SHP77 (cell line): ENCODE results near the gene KSR1.

Experiments
- DNase-seq, 2 experiments: peaks; one replicate each; lab custom pipeline; 2025; lab: John Stamatoyannopoulos, UW

The KSR1 gene

GRCh38 chr17:27550974-27551505 lies 94.8 kb downstream of the KSR1 start:
- DNase-seq = peak in 1 of 2 experiments; percentile 48

DNA sequence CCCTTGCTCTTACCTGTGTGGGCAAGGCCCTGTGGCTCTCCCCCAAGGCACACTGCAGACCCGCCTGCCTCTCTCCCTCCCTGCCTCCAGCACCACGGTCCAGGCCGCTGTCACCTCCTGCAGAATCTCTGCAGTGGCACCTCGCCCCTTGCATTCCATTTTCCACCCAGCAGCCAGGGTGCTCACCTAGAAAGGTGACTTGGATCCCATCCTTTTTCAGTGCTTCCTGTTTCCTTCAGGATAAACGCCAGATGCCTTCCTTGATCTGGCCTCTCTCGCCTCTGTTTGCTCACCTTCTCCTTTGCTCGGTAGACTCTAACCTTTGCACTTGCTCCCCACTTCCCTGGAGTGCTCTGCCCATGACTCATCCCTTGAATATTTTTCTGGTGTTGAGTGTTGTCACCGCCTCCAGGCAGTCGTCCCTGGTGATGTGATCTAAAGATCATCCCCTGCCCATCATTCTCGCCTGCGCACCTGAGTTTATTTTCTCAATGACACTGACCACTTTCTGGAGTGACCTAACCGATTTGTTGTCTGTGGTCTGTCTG lies 95.5 kb downstream of the KSR1 start:
- no peak for DNase-seq

DNA sequence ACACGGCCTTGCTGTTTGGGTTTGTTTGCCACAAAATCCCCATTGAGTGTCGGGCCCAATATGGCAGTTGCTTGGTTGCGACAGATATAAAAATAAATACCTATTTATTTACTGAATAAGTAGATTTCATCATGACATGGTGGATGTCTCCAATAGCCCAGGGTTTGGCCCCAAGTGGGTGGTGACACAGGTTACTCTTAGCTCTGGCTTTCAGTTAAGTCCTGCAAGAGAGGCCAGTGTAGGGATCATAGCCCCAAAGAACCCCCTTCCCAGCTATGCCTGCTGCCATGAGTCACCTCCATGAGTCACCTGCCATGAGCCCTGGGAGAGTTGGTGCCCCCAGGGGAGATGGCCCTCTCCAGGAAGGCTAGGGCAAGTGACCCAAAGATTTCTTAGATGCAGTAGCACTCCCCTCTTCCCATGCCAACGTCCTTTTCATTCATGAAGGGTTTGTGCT lies 96.1 kb downstream of the KSR1 start:
- no peak for DNase-seq

- DNase-seq = no peak
Observed at GRCh38 chr17:27553019-27553511, 96.8 kb downstream of the KSR1 start.

- no peak for DNase-seq
Observed at GRCh38 chr17:27554152-27554551, 97.9 kb downstream of the KSR1 start.

- DNase-seq = no peak
Observed at GRCh38 chr17:27554911-27555310, 98.7 kb downstream of the KSR1 start.

DNA sequence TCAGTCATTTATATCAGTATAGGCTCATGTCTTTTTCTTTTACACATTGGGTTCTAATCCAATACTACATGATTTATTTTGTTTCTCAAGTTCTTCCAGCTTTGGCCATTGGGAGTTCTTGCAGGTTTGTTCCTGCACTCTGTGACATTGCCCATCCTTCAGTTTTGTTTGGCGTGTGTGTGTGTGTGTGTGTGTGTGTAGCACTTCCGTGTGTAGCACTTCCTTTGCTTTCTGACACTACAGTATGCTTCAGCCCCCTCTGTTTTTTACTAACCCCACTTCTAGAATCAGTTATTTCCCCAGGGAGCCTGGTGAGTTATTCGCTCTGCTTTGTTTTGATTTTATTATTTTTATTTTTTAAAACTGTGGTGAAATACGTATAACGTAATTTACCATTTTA lies 99.1 kb downstream of the KSR1 start:
- DNase-seq = no peak

- DNase-seq = no peak
Observed at GRCh38 chr17:27558341-27558740, 102.1 kb downstream of the KSR1 start.

DNA sequence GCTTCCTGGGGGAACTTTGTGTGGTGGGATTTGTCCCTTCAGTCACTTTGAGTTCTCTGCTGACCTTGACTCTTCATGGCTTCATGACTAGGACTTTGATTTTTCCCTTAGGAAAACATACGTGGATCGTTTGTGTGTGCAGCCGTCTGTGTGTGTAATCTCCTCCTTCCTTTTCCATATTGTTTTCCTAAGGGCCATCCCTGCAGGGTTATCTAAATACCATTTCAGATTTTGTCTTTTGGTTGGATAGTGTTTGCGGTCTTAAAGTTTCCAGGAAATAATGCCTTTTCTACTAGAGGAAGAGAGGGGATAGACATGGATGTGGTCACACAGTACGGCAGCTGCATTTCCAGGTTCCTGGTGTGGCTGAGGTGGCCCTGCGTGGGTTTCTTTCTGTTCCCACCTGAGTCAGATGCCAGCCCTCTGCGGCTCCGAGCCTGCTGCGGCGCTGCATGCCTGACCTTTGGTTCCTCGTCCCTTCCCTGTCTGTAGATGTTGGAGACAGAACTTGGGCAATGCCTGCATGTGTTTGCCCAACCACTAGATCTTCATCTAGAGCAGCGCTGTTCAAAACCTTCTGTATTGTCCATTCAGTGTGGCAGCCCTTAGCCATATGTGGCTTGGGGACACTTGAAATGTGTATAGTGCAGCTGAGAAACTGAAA lies 102.7 kb downstream of the KSR1 start:
- no peak for DNase-seq

GRCh38 chr17:27559506-27560481 lies 103.5 kb downstream of the KSR1 start:
- DNase-seq = peak; percentile 41 to 46

- DNase-seq = no peak
Observed at GRCh38 chr17:27560668-27561067, 104.4 kb downstream of the KSR1 start.

DNA sequence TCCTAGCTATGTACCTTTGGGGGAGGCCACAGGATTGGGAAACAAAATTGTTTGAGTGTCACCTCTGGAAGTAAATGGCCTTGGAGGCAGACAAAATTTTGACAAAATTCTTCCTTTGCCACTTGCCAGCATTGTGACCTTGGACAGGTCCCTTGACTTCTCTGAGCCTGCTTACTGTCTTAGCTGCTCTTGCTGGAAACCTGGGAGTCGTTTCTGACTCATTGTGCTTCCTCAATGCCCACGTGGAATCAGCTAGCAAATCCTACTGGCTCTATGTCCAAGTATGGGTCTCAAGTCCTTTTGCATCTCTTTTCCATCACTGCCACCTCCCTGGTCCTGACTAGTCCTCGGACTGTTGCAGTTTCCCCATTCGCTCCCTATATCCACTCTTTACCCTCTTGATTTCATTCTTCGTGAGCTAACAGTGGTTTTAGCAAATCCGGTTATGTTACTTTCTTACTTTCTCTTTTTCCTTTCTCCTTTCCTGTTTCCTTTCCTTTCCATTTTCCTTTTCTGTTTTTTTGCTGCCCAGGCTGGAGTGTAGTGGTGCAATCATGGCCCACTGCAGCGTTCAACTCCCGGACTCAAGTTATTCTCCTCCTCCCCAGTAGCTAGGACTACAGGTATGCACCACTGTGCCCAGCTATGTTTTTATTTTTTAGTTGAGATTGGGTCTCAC lies 106.7 kb downstream of the KSR1 start:
- no peak for DNase-seq

GRCh38 chr17:27563532-27563931 lies 107.3 kb downstream of the KSR1 start:
- DNase-seq = no peak

DNA sequence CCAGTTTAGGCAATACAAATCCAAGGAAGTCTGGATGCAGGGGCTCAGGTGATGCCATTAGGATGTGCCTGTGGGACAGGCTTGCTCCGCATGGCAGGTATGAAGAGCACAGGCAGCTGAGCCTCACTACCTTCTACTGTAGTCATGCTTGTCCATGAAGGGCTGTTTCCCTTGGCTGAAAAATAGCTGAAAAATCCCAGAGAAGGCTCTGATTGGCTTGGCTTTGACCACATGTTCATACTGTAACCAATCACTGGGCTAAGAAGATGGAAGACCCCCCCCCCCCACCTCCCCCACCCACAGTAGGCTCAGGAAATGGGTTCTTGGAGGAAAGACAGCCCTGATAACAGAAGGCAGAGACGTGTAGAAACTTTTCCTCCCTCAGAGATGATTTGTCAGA lies 108.2 kb downstream of the KSR1 start:
- no peak for DNase-seq

GRCh38 chr17:27565874-27566670 lies 109.8 kb downstream of the KSR1 start:
- no peak for DNase-seq

- DNase-seq = no peak
Observed at GRCh38 chr17:27566671-27567562, 110.7 kb downstream of the KSR1 start.

DNA sequence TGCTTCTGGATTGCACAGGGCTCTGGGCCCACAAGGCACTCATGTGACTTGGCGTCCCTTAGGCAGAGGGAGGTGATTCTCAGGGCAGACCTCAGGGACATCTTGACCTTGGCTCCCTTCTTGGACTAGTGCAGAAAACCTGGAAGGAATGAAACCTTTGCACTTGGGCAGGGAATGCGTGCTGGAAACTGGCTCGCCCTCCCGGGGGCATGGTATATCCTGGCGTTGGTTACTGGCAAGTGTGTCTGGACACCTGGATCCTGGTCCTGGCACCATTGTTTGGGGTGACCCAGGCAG lies 111.3 kb downstream of the KSR1 start:
- DNase-seq = no peak

GRCh38 chr17:27568216-27568615 lies 112.0 kb downstream of the KSR1 start:
- DNase-seq = no peak

- DNase-seq = no peak
Observed at GRCh38 chr17:27568811-27569210, 112.6 kb downstream of the KSR1 start.

DNA sequence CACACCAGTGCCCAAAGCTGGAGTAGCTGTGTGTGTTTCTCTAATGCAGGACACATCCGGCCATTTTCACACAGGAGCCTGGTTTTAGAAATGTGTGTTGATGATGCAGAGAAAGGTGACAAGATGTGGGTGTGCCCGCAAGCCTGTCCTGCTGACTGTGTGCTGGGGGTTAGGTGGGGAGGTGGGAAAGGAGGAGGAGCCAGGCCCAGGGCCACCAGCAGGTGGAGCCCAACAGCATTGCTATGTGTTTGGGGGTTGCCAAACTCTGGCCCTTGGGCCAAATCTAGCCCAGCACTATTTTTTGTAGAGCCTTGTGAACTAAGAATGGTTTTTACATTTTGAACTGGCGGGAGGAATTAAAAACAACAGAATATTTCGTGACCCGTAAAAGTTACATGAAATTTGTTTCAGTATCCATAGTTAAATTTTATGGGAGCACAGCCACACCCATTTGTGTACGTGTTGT lies 113.0 kb downstream of the KSR1 start:
- DNase-seq = peak in 1 of 2 experiments; percentile 22
